HG03039 (cell line): ENCODE results near the gene SLC19A1.
"Not testable (repeated sequence)": the region's sequence is repeated elsewhere in the genome, so short reads cannot be mapped to it uniquely, and the experiment has no call there.

Experiments
- ATAC-seq: cut with Tn5 transposase; IDR thresholded peaks from one replicate; pipeline ENCODE4 v1.9.1; 2021; ENCODE audit warnings: mild to moderate bottlenecking, moderate library complexity; ENCODE audit not compliant: unreplicated experiment

SLC19A1 gene

GRCh38 chr21:45576838-45577737 lies 34.8 kb upstream of the SLC19A1 start:
- no peak for ATAC-seq

- no peak for ATAC-seq
Measured at GRCh38 chr21:45575993-45576837, 34.0 kb upstream of the SLC19A1 start.

- no peak for ATAC-seq
Measured at GRCh38 chr21:45575304-45575992, 33.2 kb upstream of the SLC19A1 start.

GRCh38 chr21:45574691-45575090 lies 32.5 kb upstream of the SLC19A1 start:
- no peak for ATAC-seq

- ATAC-seq = no peak
Measured at GRCh38 chr21:45574081-45574501, 31.9 kb upstream of the SLC19A1 start.

- ATAC-seq = no peak
Measured at GRCh38 chr21:45573452-45574035, 31.3 kb upstream of the SLC19A1 start.

GRCh38 chr21:45572783-45573451 lies 30.7 kb upstream of the SLC19A1 start:
- no peak for ATAC-seq

GRCh38 chr21:45572231-45572630 lies 30.0 kb upstream of the SLC19A1 start:
- no peak for ATAC-seq

- ATAC-seq = no peak
Measured at GRCh38 chr21:45571641-45572040, 29.4 kb upstream of the SLC19A1 start.

GRCh38 chr21:45570826-45571601 lies 28.8 kb upstream of the SLC19A1 start:
- ATAC-seq = no peak

GRCh38 chr21:45570071-45570470 lies 27.8 kb upstream of the SLC19A1 start:
- ATAC-seq = no peak

GRCh38 chr21:45568383-45568782 lies 26.1 kb upstream of the SLC19A1 start:
- no peak for ATAC-seq

GRCh38 chr21:45564137-45564536 lies 21.9 kb upstream of the SLC19A1 start:
- not testable (repeated sequence) for ATAC-seq

- no peak for ATAC-seq
Measured at GRCh38 chr21:45562965-45563364, 20.7 kb upstream of the SLC19A1 start.

GRCh38 chr21:45562402-45562801 lies 20.2 kb upstream of the SLC19A1 start:
- ATAC-seq = no peak

- not testable (repeated sequence) for ATAC-seq
Measured at GRCh38 chr21:45561241-45561640, 19.0 kb upstream of the SLC19A1 start.

- ATAC-seq = no peak
Measured at GRCh38 chr21:45560106-45561021, 18.1 kb upstream of the SLC19A1 start.
